Measurements from ENCODE around the gene NUDT9. TPM values are rescaled to one million over a fixed set of nuclear protein-coding genes. Genes with fewer than 3 reads are reported as not detected.
"Not testable (repeated sequence)": the region's sequence is repeated elsewhere in the genome, so short reads cannot be mapped to it uniquely, and the experiment has no call there.

NUDT9 gene
- total and polyA plus RNA-seq, 2 experiments from 2014 or later: 35.8 to 62.3 TPM

DNA sequence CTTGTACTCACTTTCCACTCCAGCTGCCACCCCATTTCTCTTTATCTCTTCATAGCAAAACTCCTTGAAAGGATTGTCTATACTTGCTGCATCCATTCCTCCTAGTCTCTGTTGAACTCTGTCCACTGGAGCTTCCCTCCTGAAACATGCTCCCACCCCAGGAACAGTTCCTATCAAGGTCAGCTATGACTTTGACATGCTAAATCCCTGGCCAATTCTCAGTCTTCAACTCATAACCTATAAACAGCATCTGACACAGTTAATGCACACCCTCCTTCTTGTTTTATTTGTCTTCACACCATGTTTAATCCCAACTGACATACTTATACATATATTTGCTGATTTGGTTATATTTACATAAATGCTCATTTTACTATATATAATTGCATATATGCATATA, 59.0 kb downstream of the NUDT9 start:
- no peaks in the 10 kb centered on the region for H4K20me1 ChIP-seq (ENCODE audit: insufficient read depth, poor library complexity, severe bottlenecking)
- no peak overlapping the region for H3K4me2 ChIP-seq
- H3K27ac ChIP-seq: no peak overlapping the region
- H3K9me3 ChIP-seq (ENCODE audit: low read depth): no peaks in the 10 kb centered on the region
- H3K36me3 ChIP-seq (replicated peaks; ENCODE audit: insufficient read depth, low read depth): no peaks in the 10 kb centered on the region
- H3K4me1 ChIP-seq (ENCODE audit: insufficient read depth): no peaks in the 10 kb centered on the region
- no peaks in the 10 kb centered on the region for H3K27me3 ChIP-seq
- H2AFZ ChIP-seq: no peak overlapping the region
- TF ChIP-seq, protein P1, sequence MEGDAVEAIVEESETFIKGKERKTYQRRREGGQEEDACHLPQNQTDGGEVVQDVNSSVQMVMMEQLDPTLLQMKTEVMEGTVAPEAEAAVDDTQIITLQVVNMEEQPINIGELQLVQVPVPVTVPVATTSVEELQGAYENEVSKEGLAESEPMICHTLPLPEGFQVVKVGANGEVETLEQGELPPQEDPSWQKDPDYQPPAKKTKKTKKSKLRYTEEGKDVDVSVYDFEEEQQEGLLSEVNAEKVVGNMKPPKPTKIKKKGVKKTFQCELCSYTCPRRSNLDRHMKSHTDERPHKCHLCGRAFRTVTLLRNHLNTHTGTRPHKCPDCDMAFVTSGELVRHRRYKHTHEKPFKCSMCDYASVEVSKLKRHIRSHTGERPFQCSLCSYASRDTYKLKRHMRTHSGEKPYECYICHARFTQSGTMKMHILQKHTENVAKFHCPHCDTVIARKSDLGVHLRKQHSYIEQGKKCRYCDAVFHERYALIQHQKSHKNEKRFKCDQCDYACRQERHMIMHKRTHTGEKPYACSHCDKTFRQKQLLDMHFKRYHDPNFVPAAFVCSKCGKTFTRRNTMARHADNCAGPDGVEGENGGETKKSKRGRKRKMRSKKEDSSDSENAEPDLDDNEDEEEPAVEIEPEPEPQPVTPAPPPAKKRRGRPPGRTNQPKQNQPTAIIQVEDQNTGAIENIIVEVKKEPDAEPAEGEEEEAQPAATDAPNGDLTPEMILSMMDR (IDR thresholded peaks at IDR 0.05; ENCODE audit: poor library complexity): no peak
- no peak for TF ChIP-seq EZH2phosphoT487 (IDR thresholded peaks at IDR 0.05; ENCODE audit: low read depth, severe bottlenecking, unreplicated experiment)
- no peak for TF ChIP-seq EZH2 (IDR thresholded peaks at IDR 0.05; ENCODE audit: borderline replicate concordance)
- no peak overlapping the region for H3K4me3 ChIP-seq
- no peaks in the 10 kb centered on the region for H3K79me2 ChIP-seq
- H3K9me2 ChIP-seq (replicated peaks; ENCODE audit: insufficient read depth): no peaks in the 10 kb centered on the region
- no peak for DNase-seq (ENCODE audit: low spot score)

DNA sequence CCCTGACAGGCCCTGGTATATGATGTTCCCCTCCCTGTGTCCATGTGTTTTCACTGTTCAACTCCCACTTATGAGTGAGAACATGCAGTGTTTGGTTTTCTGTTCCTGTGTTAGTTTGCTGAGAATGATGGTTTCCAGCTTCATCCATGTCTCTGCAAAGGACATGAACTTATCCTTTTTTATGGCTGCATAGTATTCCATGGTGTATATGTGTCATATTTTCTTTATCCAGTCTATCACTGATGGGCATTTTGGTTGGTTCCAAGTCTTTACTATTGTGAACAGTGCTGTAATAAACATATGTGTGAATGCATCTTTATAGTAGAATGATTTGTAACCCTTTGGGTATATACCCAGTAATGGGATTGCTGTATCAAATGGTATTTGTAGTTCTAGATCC, 60.9 kb downstream of the NUDT9 start:
- H4K20me1 ChIP-seq (ENCODE audit: insufficient read depth, poor library complexity, severe bottlenecking); DNase-seq (ENCODE audit: low spot score); H2AFZ ChIP-seq; H3K9me2 ChIP-seq (replicated peaks; ENCODE audit: insufficient read depth); H3K4me3 ChIP-seq; H3K4me2 ChIP-seq; H3K79me2 ChIP-seq; H3K9me3 ChIP-seq (ENCODE audit: low read depth); H3K36me3 ChIP-seq (replicated peaks; ENCODE audit: insufficient read depth, low read depth); H3K27me3 ChIP-seq; H3K27ac ChIP-seq; H3K4me1 ChIP-seq (ENCODE audit: insufficient read depth): not testable (repeated sequence)

DNA sequence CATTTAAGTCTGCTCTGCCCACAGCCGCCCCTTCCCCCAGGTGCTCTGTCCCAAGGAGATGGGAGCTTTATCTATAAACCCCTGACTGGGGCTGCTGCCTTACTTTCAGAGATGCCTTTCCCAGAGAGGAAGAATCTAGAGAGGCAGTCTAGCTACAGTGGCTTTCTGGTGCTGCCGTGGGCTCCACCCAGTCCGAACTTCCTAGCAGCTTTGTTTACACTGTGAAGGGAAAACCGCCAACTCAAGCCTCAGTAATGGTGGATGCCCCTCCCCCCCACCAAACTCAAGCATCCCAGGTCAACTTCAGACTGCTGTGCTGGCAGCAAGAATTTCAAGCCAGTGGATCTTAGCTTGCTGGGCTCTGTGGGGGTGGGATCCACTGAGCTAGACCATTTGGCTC, 66.3 kb downstream of the NUDT9 start:
- H4K20me1 ChIP-seq (ENCODE audit: insufficient read depth, poor library complexity, severe bottlenecking); H3K4me2 ChIP-seq; H3K9me2 ChIP-seq (replicated peaks; ENCODE audit: insufficient read depth); H3K9me3 ChIP-seq (ENCODE audit: low read depth); DNase-seq (ENCODE audit: low spot score); H3K4me1 ChIP-seq (ENCODE audit: insufficient read depth); H3K27ac ChIP-seq; H3K79me2 ChIP-seq; H3K36me3 ChIP-seq (replicated peaks; ENCODE audit: insufficient read depth, low read depth); H3K4me3 ChIP-seq; H2AFZ ChIP-seq; H3K27me3 ChIP-seq: not testable (repeated sequence)
- WGBS (ENCODE audit: low lambda C conversion rate, missing lambda C conversion rate): 43% methylated on average over 4 of the region's 4 CpGs

DNA sequence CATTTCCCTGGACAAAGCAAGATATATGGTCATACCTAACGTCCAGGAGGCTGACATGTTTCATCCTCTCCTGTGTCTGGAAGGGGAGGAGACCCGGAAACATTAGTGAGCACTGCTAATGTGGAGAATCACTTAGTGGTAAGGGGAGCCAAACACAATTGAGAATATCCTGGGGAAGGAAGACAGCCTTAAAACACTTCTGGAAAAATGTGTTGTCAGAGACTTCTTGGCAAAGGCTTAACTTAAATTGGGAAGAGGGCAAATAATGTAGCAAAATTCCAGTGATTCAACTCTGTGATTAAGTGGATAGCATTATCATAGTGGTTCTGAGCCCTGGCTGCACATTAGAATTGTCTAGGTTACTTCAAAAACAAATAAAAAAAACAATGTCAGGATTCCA, 67.3 kb downstream of the NUDT9 start:
- no peak overlapping the region for H3K27ac ChIP-seq
- H3K4me1 ChIP-seq (ENCODE audit: insufficient read depth): no peaks in the 10 kb centered on the region
- H4K20me1 ChIP-seq (ENCODE audit: insufficient read depth, poor library complexity, severe bottlenecking): no peaks in the 10 kb centered on the region
- no peak overlapping the region for H2AFZ ChIP-seq
- H3K27me3 ChIP-seq: no peaks in the 10 kb centered on the region
- TF ChIP-seq EZH2phosphoT487 (IDR thresholded peaks at IDR 0.05; ENCODE audit: low read depth, severe bottlenecking, unreplicated experiment) (no peak), EZH2 (IDR thresholded peaks at IDR 0.05; ENCODE audit: borderline replicate concordance) (no peak)
- TF ChIP-seq, protein P1 (IDR thresholded peaks at IDR 0.05; ENCODE audit: poor library complexity): no peak
- WGBS (ENCODE audit: low lambda C conversion rate, missing lambda C conversion rate): 100% methylated on average over 2 of the region's 2 CpGs
- H3K9me3 ChIP-seq (ENCODE audit: low read depth): no peaks in the 10 kb centered on the region
- H3K4me3 ChIP-seq: no peak overlapping the region
- no peaks in the 10 kb centered on the region for H3K9me2 ChIP-seq (replicated peaks; ENCODE audit: insufficient read depth)
- no peak for DNase-seq (ENCODE audit: low spot score)
- H3K4me2 ChIP-seq: no peak overlapping the region
- H3K36me3 ChIP-seq (replicated peaks; ENCODE audit: insufficient read depth, low read depth): no peaks in the 10 kb centered on the region
- no peaks in the 10 kb centered on the region for H3K79me2 ChIP-seq
